SKM-1 treated with dmso at 0.1 percent for 144 hours (cell line): ENCODE measurements around the gene KAZN.

Source experiments
- DNase-seq: peaks from one replicate; lab custom pipeline; 2025; ENCODE audit not compliant: unreplicated experiment; lab: John Stamatoyannopoulos, UW

The KAZN gene

GRCh38 chr1:14812189-14812588 is 213.7 kb downstream of the KAZN start:
- no peak for DNase-seq

GRCh38 chr1:14815175-14815877 is 216.8 kb downstream of the KAZN start:
- no peak for DNase-seq

GRCh38 chr1:14817223-14818170 is 219.0 kb downstream of the KAZN start:
- DNase-seq, result no peak

- DNase-seq, result no peak
Measured at GRCh38 chr1:14820295-14821085, 222.0 kb downstream of the KAZN start.

DNA sequence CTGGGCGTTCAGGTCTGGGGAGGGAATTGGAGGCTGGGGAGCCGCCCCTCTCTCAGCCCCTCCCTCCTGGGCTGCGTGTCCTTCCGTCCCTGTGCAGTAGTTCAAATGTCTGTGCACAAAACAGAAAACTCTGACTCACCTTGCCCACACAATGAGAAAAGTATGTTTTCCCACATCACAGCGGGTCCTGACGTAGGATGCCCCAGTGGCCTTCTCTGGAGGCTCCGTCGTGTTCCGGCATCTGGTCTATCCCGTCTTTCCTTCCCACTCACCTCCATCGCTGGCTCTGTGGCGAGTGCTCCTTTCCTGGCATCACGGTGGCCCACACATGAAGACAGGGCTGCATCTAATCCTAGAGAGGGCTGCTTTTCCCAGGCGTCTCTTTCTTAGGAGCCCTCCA is 224.0 kb downstream of the KAZN start:
- no peak for DNase-seq

DNA sequence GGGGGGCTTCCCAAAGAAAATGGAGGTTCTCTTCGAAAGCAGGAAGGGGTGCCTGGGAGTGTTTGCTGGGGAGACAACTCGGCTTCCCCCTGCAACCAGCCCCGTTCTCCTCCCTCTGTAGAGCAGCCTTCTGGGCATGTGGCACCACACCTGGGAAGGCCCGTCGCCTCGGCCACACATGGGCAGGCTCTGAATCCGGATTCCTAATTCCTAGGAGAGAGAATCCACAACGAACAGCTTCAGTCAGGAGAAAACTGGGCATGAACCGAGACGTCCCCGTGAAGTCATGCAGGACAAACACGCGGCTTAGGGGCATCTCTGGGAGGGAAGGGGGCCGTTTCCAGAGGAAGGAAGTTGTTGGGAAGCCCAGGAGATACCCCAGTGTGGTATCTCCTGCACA is 224.5 kb downstream of the KAZN start:
- no peak for DNase-seq

GRCh38 chr1:14824314-14824915 is 225.9 kb downstream of the KAZN start:
- DNase-seq, result no peak

DNA sequence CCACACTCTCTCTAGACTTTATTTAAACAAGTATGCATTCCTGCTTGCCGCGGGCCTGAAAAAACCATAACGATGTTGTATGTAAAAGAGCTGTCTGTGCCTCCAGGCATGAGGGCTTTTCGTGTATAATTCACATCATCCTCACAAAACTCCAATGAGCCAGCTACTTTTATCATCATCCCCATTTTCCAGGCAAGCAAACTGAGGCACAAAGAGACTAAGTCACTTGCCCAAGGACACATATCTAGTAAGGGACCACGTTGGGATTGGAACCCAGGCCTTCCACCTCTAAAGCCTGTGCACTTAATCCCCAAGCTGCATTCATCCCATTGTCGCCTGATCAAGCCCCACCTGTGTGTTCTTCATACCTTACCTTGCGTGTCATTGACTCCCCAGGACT is 226.9 kb downstream of the KAZN start:
- DNase-seq, result no peak

DNA sequence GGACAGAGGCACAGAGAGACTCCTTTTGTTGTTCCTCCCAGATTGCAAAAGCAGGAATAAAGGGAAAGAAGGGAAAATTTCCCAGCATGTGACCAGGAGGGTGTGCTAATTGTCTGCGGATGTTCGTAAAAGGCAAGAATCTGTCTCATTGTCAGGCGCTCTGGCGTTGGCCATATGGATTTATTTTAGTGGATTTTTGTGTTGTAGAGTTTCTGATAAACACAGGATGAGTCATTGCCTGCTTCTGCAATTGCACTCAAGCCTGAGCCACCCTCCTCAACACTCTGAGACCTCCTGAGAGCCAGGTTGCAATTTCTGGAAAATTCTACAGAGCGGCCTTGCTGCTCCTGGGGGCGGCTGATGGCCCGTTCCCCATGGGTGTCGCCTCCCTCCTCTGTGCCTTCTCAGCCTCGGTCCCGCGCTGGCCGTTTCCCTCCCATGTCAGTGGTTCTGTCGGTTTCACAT is 227.7 kb downstream of the KAZN start:
- no peak for DNase-seq

DNA sequence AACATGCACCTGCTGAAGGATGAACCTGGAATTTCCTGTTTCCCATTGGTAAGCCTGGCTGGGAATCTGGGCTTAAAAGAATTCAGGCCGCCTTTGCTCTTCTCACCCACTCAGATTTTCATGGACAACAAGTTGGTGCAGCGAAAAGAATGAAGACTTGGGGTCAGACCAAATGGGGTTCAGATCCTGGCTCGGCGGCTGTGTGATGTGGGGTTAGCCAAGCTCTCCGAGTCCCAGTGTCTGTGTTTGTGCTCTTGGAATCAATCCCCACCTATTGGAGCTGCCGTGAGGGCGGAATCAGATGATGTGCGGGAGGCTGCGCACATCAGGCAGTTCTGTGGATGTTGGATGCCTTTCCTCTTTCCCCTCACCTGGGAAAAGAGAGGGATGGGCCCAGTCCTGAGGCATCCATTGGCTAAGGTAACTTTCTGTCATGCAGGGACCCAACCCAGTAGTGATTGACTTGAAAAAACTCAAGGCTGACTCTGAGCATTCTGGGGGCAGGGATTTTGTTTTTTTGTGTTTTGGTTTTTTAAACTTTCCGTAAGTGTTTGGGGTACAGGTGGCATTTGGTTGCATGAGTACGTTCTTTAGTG is 228.3 kb downstream of the KAZN start:
- no peak for DNase-seq

DNA sequence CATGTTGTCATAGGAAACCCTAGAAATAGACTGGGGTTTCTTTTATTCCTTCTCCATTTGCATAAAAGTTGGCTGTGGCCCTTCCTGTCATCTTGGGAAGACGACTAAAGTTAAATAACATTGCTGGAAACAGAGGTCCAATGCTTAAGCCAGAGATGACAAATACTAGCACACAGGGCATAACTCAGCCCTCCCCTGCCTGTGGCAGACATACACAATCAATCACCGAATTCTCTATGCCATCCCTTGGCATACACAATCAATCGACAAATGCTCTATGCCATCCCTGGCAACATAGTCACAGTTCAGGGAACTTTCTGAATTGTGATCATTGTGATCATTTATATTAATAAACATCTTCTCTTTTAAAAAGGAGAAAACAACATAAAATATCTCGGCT is 229.4 kb downstream of the KAZN start:
- no peak for DNase-seq

GRCh38 chr1:14828665-14829064 is 230.2 kb downstream of the KAZN start:
- no peak for DNase-seq

- DNase-seq, result no peak
Measured at GRCh38 chr1:14835725-14836124, 237.2 kb downstream of the KAZN start.

GRCh38 chr1:14836426-14837140 is 238.1 kb downstream of the KAZN start:
- DNase-seq, result no peak

DNA sequence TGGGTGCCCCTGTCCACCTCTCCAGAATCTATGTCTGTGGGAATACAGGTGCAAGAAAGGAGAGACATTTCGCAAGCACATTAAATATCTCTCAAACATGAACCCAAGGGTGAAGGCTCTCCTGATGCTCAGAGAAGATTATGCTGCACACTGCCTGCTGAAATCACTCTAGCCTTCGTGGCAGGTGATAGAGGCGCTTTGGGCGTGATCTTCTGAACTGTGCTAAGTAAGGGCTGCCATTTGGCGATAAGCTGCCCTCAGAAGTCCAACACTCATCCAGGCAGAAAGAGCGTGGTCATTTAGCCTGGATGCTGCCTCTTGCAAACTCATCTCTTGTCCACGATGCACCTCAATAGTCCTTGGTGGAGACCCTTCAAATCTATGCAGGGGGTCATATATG is 241.9 kb downstream of the KAZN start:
- no peak for DNase-seq

DNA sequence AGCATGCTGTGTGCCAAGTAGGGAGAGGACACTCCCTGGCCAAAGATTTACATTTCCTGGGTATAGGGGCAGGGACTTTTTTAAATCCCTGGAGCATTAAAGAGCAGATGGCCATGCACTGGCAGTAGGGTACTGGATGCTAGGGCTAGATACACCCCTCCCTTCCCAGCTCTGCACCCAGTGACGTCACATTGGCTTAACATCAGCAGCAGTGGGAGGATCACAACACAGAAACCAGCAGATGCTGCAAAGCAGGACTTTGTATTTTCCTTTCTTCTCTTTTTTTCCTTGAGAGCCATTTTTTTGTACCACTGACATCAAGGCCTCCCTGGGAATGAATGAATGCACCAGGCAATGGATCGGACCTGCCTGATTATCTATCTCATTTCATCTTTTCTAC is 243.0 kb downstream of the KAZN start:
- DNase-seq, result no peak

DNA sequence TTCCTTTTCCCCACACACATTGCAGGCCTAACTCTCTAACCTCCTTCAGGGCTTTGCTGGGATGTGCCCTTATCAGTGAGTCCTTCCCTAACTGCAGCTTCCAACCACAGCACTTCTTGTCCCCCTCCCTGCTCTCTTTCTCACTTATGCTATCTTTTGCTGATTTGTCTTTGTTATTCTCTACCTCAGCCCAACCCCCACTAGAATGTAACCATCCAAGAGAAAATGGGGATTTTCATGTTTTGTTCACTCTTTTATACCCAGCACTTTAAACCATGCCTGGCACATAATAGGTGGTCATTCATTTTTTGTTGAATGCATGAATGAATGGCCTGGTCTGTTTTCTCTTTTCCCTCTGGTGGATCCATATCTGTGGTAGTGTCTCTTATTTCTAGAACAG is 243.5 kb downstream of the KAZN start:
- DNase-seq, result no peak

DNA sequence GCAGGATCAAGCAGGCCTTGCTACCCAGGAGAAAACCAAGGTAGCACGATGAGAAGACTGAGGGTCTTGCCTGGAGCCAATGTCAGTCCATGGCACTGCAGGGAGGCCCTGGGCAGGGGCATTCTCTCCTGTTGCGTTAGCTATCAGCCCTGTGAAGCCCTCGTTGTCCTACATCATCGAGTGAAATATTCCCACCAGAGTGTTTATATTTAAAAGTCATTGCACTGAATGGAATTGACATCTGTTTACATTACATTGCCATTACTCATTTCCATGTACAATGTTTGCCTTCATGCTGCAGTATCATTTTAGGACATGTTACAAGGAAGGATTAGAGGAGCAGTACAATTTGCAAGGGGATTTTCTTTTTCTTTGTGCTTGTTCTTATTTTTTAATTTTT is 243.9 kb downstream of the KAZN start:
- no peak for DNase-seq

DNA sequence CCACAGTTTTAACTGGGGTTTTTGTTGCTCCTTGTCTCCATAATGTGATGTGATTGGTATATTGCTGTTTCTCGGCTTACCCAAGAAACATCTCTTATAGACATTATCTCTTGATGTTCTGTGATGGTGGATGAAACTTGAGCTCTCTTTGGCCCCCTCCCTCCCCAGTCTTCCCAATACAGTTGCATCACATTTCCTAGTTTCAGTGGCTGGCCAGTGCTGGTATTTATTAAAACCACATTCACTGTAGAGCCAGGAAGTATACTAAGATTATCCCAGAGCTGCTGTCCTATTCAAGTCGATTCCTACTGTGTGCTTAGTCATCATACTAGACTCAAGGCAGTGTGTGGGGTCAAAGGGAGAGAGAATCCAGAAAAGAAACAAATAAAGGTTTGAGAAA is 244.4 kb downstream of the KAZN start:
- DNase-seq, result no peak

GRCh38 chr1:14843525-14843924 is 245.0 kb downstream of the KAZN start:
- no peak for DNase-seq
